ENCODE measurements around the gene ZNF41. TPM values are rescaled to one million over a fixed set of nuclear protein-coding genes. Genes with fewer than 3 reads are reported as not detected.

The ZNF41 gene
- total RNA-seq, 1 experiment from 2014 or later, result 6.6 TPM

- Histone ChIP-seq H3K36me3 (ENCODE audit: control insufficient read depth, insufficient read depth, low read length) (no peaks in the 10 kb centered on the region), H3K27me3 (replicated peaks; ENCODE audit: control insufficient read depth, insufficient read depth, low read length) (no peaks in the 10 kb centered on the region), H3K4me3 (ENCODE audit: low read depth, low read length) (no peak overlapping the region), H3K9me3 (no peaks in the 10 kb centered on the region), H3K4me1 (no peaks in the 10 kb centered on the region)
- H3K4me3 Mint-ChIP-seq (ENCODE audit: unreplicated experiment), result no peak overlapping the region
- no peaks in the 10 kb centered on the region for H3K4me1 Mint-ChIP-seq (ENCODE audit: low read depth, unreplicated experiment)
- no peaks in the 10 kb centered on the region for H3K36me3 Mint-ChIP-seq (ENCODE audit: insufficient read depth, unreplicated experiment)
- H3K9me3 Mint-ChIP-seq (ENCODE audit: unreplicated experiment), result no peaks in the 10 kb centered on the region
- no peaks in the 10 kb centered on the region for H3K27me3 Mint-ChIP-seq (ENCODE audit: insufficient read depth, unreplicated experiment)
- ChIA-PET CTCF (no interaction called here), POLR2A (no interaction called here)
- no peak for TF ChIP-seq CTCF (IDR thresholded peaks at IDR 0.05; ENCODE audit: insufficient read depth in 1 of 2, low read depth in 1 of 2, low read length in 1 of 2, severe bottlenecking in 1 of 2, unreplicated experiment in 1 of 2)
- BruUV-seq (replicated peaks), result no TSS peak
- intact Hi-C loops (cut with micrococcal nuclease; ENCODE audit: unreplicated experiment), result no loop called here
- no peak overlapping the region for H3K27ac Mint-ChIP-seq (ENCODE audit: unreplicated experiment)
- no peak for DNase-seq
Measured at GRCh38 chrX:47507153-47507867, 24.3 kb upstream of the ZNF41 start.

- ChIA-PET POLR2A (no interaction called here), CTCF (no interaction called here)
Measured at GRCh38 chrX:47503151-47503550, 20.1 kb upstream of the ZNF41 start.

GRCh38 chrX:47502316-47503125 is 19.5 kb upstream of the ZNF41 start:
- Mint-ChIP-seq H3K9me3 (ENCODE audit: unreplicated experiment) (no peaks in the 10 kb centered on the region), H3K4me3 (ENCODE audit: unreplicated experiment) (no peak overlapping the region), H3K4me1 (ENCODE audit: low read depth, unreplicated experiment) (no peaks in the 10 kb centered on the region), H3K36me3 (ENCODE audit: insufficient read depth, unreplicated experiment) (peaks cover 1% of the 10 kb centered on the region), H3K27ac (ENCODE audit: unreplicated experiment) (no peak overlapping the region), H3K27me3 (ENCODE audit: insufficient read depth, unreplicated experiment) (no peaks in the 10 kb centered on the region)
- Histone ChIP-seq H3K27me3 (replicated peaks; ENCODE audit: control insufficient read depth, insufficient read depth, low read length) (no peaks in the 10 kb centered on the region), H3K36me3 (ENCODE audit: control insufficient read depth, insufficient read depth, low read length) (no peaks in the 10 kb centered on the region), H3K4me1 (no peaks in the 10 kb centered on the region), H3K4me3 (ENCODE audit: low read depth, low read length) (no peak overlapping the region), H3K9me3 (no peaks in the 10 kb centered on the region)
- POLR2A ChIA-PET, result no interaction called here
- no TSS peak for BruUV-seq (replicated peaks)
- DNase-seq, result no peak
- intact Hi-C loops (cut with micrococcal nuclease; ENCODE audit: unreplicated experiment), result no loop called here
- TF ChIP-seq CTCF (IDR thresholded peaks at IDR 0.05; ENCODE audit: insufficient read depth in 1 of 2, low read depth in 1 of 2, low read length in 1 of 2, severe bottlenecking in 1 of 2, unreplicated experiment in 1 of 2), result no peak
- CTCF ChIA-PET, result no interaction called here

More at GRCh38 chrX:47503151-47503550, 20.1 kb upstream of the ZNF41 start:
- DNase-seq, result no peak
- H3K4me1 ChIP-seq, result no peaks in the 10 kb centered on the region
- H3K27me3 Mint-ChIP-seq (ENCODE audit: insufficient read depth, unreplicated experiment), result no peaks in the 10 kb centered on the region
- no peak overlapping the region for H3K27ac Mint-ChIP-seq (ENCODE audit: unreplicated experiment)
- H3K36me3 ChIP-seq (ENCODE audit: control insufficient read depth, insufficient read depth, low read length), result no peaks in the 10 kb centered on the region
- no peaks in the 10 kb centered on the region for H3K4me1 Mint-ChIP-seq (ENCODE audit: low read depth, unreplicated experiment)
- no peak for TF ChIP-seq CTCF (IDR thresholded peaks at IDR 0.05; ENCODE audit: insufficient read depth in 1 of 2, low read depth in 1 of 2, low read length in 1 of 2, severe bottlenecking in 1 of 2, unreplicated experiment in 1 of 2)
- no peaks in the 10 kb centered on the region for H3K9me3 ChIP-seq
- intact Hi-C loops (cut with micrococcal nuclease; ENCODE audit: unreplicated experiment), result no loop called here
- H3K4me3 Mint-ChIP-seq (ENCODE audit: unreplicated experiment), result no peak overlapping the region
- no peak overlapping the region for H3K4me3 ChIP-seq (ENCODE audit: low read depth, low read length)
- no TSS peak for BruUV-seq (replicated peaks)
- no peaks in the 10 kb centered on the region for H3K36me3 Mint-ChIP-seq (ENCODE audit: insufficient read depth, unreplicated experiment)
- H3K27me3 ChIP-seq (replicated peaks; ENCODE audit: control insufficient read depth, insufficient read depth, low read length), result no peaks in the 10 kb centered on the region
- H3K9me3 Mint-ChIP-seq (ENCODE audit: unreplicated experiment), result no peaks in the 10 kb centered on the region
